ENCODE measurements around the gene KCNJ10. TPM values are rescaled to one million over a fixed set of nuclear protein-coding genes. Genes with fewer than 3 reads are reported as not detected.

KCNJ10 gene
- total and polyA plus RNA-seq, 8 donors = 0.27 to 0.72 (median 0.56) TPM; not detected in 1

- peak in 1 of 4 donors; percentile 39 for DNase-seq
Measured at GRCh38 chr1:160007577-160008200, 62.3 kb downstream of the KCNJ10 start.

GRCh38 chr1:160006312-160006940 lies 63.5 kb downstream of the KCNJ10 start:
- ATAC-seq (peak; percentile 89), DNase-seq (peak in 3 of 4 donors; percentile 68 to 89 (median 68))
- intact Hi-C loops (cut with DNase I) = loop anchor here (5.0 to 10.0 kb wide), 2 partner anchors 62 to 69 kb away; partner anchors contain the start of gene IGSF9 (in 1 of the 2)
- H3K4me1 ChIP-seq = no peaks in the 10 kb centered on the region
- peak; percentile 77 to 80 for TF ChIP-seq CTCF (IDR thresholded peaks at IDR 0.05)
- no peak overlapping the region for H3K27ac ChIP-seq
- H3K4me3 ChIP-seq = no peak overlapping the region
- no peaks in the 10 kb centered on the region for H3K27me3 ChIP-seq
- H3K36me3 ChIP-seq = no peaks in the 10 kb centered on the region
- no peaks in the 10 kb centered on the region for H3K9me3 ChIP-seq

More at GRCh38 chr1:160007577-160008200, 62.3 kb downstream of the KCNJ10 start:
- intact Hi-C loops (cut with DNase I) = loop anchor here (5.0 to 10.0 kb wide), 2 partner anchors 63 to 70 kb away; partner anchors contain the start of gene IGSF9 (in 1 of the 2)
- Histone ChIP-seq H3K4me3 (no peak overlapping the region), H3K27me3 (no peaks in the 10 kb centered on the region), H3K9me3 (no peaks in the 10 kb centered on the region), H3K4me1 (no peaks in the 10 kb centered on the region), H3K27ac (no peak overlapping the region), H3K36me3 (no peaks in the 10 kb centered on the region)
- ATAC-seq = peak; percentile 68
- peak; percentile 65 to 85 for TF ChIP-seq CTCF (IDR thresholded peaks at IDR 0.05)

GRCh38 chr1:160005070-160005469 lies 64.9 kb downstream of the KCNJ10 start:
- Histone ChIP-seq H3K27ac (no peak overlapping the region), H3K4me3 (no peak overlapping the region), H3K4me1 (no peaks in the 10 kb centered on the region), H3K9me3 (no peaks in the 10 kb centered on the region), H3K36me3 (no peaks in the 10 kb centered on the region), H3K27me3 (peaks cover 0 to 5% of the 10 kb centered on the region in 2 donors)
- intact Hi-C loops (cut with DNase I) = loop anchor here (5.0 to 10.0 kb wide), 2 partner anchors 60 to 68 kb away; partner anchors contain the start of gene IGSF9 (in 1 of the 2)
- ATAC-seq (no peak), DNase-seq (no peak)
- TF ChIP-seq CTCF (IDR thresholded peaks at IDR 0.05) = no peak

- TF ChIP-seq CTCF (IDR thresholded peaks at IDR 0.05) = no peak
- DNase-seq = no peak
- no peak overlapping the region for H3K4me3 ChIP-seq
- ATAC-seq = no peak
- H3K9me3 ChIP-seq = no peaks in the 10 kb centered on the region
- peaks cover 0 to 5% of the 10 kb centered on the region in 2 donors for H3K27me3 ChIP-seq
- no peaks in the 10 kb centered on the region for H3K36me3 ChIP-seq
- no peaks in the 10 kb centered on the region for H3K4me1 ChIP-seq
- H3K27ac ChIP-seq = no peak overlapping the region
- intact Hi-C loops (cut with DNase I) = loop anchor here in 1 of 2 donors (10.0 kb wide), 1 partner anchor 60 kb away; the partner anchor contains the start of gene IGSF9
Measured at GRCh38 chr1:160004425-160004824, 65.5 kb downstream of the KCNJ10 start.

GRCh38 chr1:160004001-160004400 lies 66.0 kb downstream of the KCNJ10 start:
- no peaks in the 10 kb centered on the region for H3K4me1 ChIP-seq
- H3K27me3 ChIP-seq = peaks cover 0 to 5% of the 10 kb centered on the region in 2 donors
- H3K4me3 ChIP-seq = no peak overlapping the region
- ATAC-seq (no peak), DNase-seq (no peak)
- intact Hi-C loops (cut with DNase I) = loop anchor here in 1 of 2 donors (10.0 kb wide), 1 partner anchor 59 kb away; the partner anchor contains the start of gene IGSF9
- TF ChIP-seq CTCF (IDR thresholded peaks at IDR 0.05) = no peak
- no peak overlapping the region for H3K27ac ChIP-seq
- H3K36me3 ChIP-seq = no peaks in the 10 kb centered on the region
- H3K9me3 ChIP-seq = no peaks in the 10 kb centered on the region
